Left colon (tissue), 2 donors: ENCODE results near the gene SYT13. TPM values are rescaled to one million over a fixed set of nuclear protein-coding genes. Genes with fewer than 3 reads are reported as not detected.

Experiments
- ATAC-seq: fragments of 200-7000 bp; cut with Tn5 transposase; one replicate; pipeline ENCODE4 v1.9.1; 2020; ENCODE audit warnings: mild to moderate bottlenecking, moderate library complexity
- DNase-seq, 2 donors: peaks; one replicate each; pipeline ENCODE4 v3.0.0-alpha.2; 2020
- intact Hi-C, 2 donors: fragments of 100-400 bp; cut with DNase I in 1 of 2; cut with micrococcal nuclease in 1 of 2; formaldehyde crosslinking; loops; one replicate each; pipeline versions ENCODE4 v1.11.2 to v1.14.0; 2022; cut with DNase I, micrococcal nuclease
- total RNA-seq, 2 donors: library from RNA; stranded (reverse); fragmentation: NEBNext Ultra II Directional; extraction: Animal tissue kit (Norgen Biotek cat#: 25700); gene quantifications; one replicate each; pipeline ENCODE4 v1.2.1, GENCODE V29; 2021
- donor health status: DM: no; HTN: no; CAD: no.
- donor health status: DM: yes; HTN: yes; CAD: no.

Gene SYT13
- total RNA-seq, 2 donors from 2014 or later = 22.4 to 23.0 TPM

GRCh38 chr11:45212566-45213315 is 73.4 kb downstream of the SYT13 start:
- intact Hi-C loops = no loop called here
- no peak for ATAC-seq
- DNase-seq = no peak

GRCh38 chr11:45211732-45212131 is 74.4 kb downstream of the SYT13 start:
- intact Hi-C loops = no loop called here
- ATAC-seq (peak; percentile 21), DNase-seq (no peak)

- intact Hi-C loops = no loop called here
- no peak for DNase-seq
- no peak for ATAC-seq
Measured at GRCh38 chr11:45210846-45211245, 75.3 kb downstream of the SYT13 start.

- DNase-seq (peak; percentile 47 to 84), ATAC-seq (no peak)
- intact Hi-C loops = no loop called here
Measured at GRCh38 chr11:45209891-45210699, 76.0 kb downstream of the SYT13 start.

- no peak for DNase-seq
- no peak for ATAC-seq
- intact Hi-C loops = no loop called here
Measured at GRCh38 chr11:45209000-45209879, 76.9 kb downstream of the SYT13 start.

- ATAC-seq (peak; percentile 94), DNase-seq (no peak)
- intact Hi-C loops = no loop called here
Measured at GRCh38 chr11:45208135-45208534, 78.0 kb downstream of the SYT13 start.

- no peak for ATAC-seq
- intact Hi-C loops = no loop called here
Measured at GRCh38 chr11:45205978-45206377, 80.2 kb downstream of the SYT13 start.

GRCh38 chr11:45204761-45205160 is 81.4 kb downstream of the SYT13 start:
- no peak for DNase-seq
- intact Hi-C loops = no loop called here

More at GRCh38 chr11:45205978-45206377, 80.2 kb downstream of the SYT13 start:
- no peak for DNase-seq

GRCh38 chr11:45193695-45194094 is 92.4 kb downstream of the SYT13 start:
- intact Hi-C loops = no loop called here
- no peak for DNase-seq

More at GRCh38 chr11:45204761-45205160, 81.4 kb downstream of the SYT13 start:
- no peak for ATAC-seq

More at GRCh38 chr11:45193695-45194094, 92.4 kb downstream of the SYT13 start:
- ATAC-seq = no peak

Other genes starting within 250 kb of the SYT13 start
- 1 to 10 TPM; 6.6 to 9.7 TPM for gene PRDM11, start 139.7 kb downstream of the SYT13 start, total RNA-seq